Measurements from ENCODE around the gene SSTR4.

The SSTR4 gene

GRCh38 chr20:23029324-23029723, 5.8 kb upstream of the SSTR4 start:
- no peak for DNase-seq (ENCODE audit: low read depth)
- no peak overlapping the region for H3K4me3 ChIP-seq (ENCODE audit: control insufficient read depth, low read depth, low read length)
- TF ChIP-seq CTCF (conservative IDR thresholded peaks at IDR 0.05; ENCODE audit: control insufficient read depth, insufficient read depth, low read depth, low read length) = no peak

GRCh38 chr20:23031346-23031745, 3.8 kb upstream of the SSTR4 start:
- TF ChIP-seq CTCF (conservative IDR thresholded peaks at IDR 0.05; ENCODE audit: control insufficient read depth, insufficient read depth, low read depth, low read length) = no peak

GRCh38 chr20:23032056-23032749, 2.9 kb upstream of the SSTR4 start:
- no peak for DNase-seq (ENCODE audit: low read depth)
- no peak overlapping the region for H3K4me3 ChIP-seq (ENCODE audit: control insufficient read depth, low read depth, low read length)
- TF ChIP-seq CTCF (conservative IDR thresholded peaks at IDR 0.05; ENCODE audit: control insufficient read depth, insufficient read depth, low read depth, low read length) = no peak

More at GRCh38 chr20:23031346-23031745, 3.8 kb upstream of the SSTR4 start:
- no peak overlapping the region for H3K4me3 ChIP-seq (ENCODE audit: control insufficient read depth, low read depth, low read length)
- DNase-seq (ENCODE audit: low read depth) = no peak

- H3K4me3 ChIP-seq (ENCODE audit: control insufficient read depth, low read depth, low read length) = no peak overlapping the region
- no peak for TF ChIP-seq CTCF (conservative IDR thresholded peaks at IDR 0.05; ENCODE audit: control insufficient read depth, insufficient read depth, low read depth, low read length)
- no peak for DNase-seq (ENCODE audit: low read depth)
Observed at GRCh38 chr20:23032750-23033078, 2.4 kb upstream of the SSTR4 start.

- no peak for DNase-seq (ENCODE audit: low read depth)
- no peak for TF ChIP-seq CTCF (conservative IDR thresholded peaks at IDR 0.05; ENCODE audit: control insufficient read depth, insufficient read depth, low read depth, low read length)
- H3K4me3 ChIP-seq (ENCODE audit: control insufficient read depth, low read depth, low read length) = no peak overlapping the region
Observed at GRCh38 chr20:23033918-23034317, 1.2 kb upstream of the SSTR4 start.

GRCh38 chr20:23035731-23036130, 619 bp downstream of the SSTR4 start:
- no peak overlapping the region for H3K4me3 ChIP-seq (ENCODE audit: control insufficient read depth, low read depth, low read length)
- no peak for TF ChIP-seq CTCF (conservative IDR thresholded peaks at IDR 0.05; ENCODE audit: control insufficient read depth, insufficient read depth, low read depth, low read length)
- no peak for DNase-seq (ENCODE audit: low read depth)

- no peak for DNase-seq (ENCODE audit: low read depth)
- TF ChIP-seq CTCF (conservative IDR thresholded peaks at IDR 0.05; ENCODE audit: control insufficient read depth, insufficient read depth, low read depth, low read length) = no peak
- H3K4me3 ChIP-seq (ENCODE audit: control insufficient read depth, low read depth, low read length) = no peak overlapping the region
Observed at GRCh38 chr20:23036371-23036770, 1.3 kb downstream of the SSTR4 start.
